GM19455 (cell line): ENCODE results near the gene SCP2.

Source experiments
- ATAC-seq: cut with Tn5 transposase; IDR thresholded peaks from one replicate; pipeline ENCODE4 v1.9.1; 2021; ENCODE audit not compliant: unreplicated experiment

The SCP2 gene

DNA sequence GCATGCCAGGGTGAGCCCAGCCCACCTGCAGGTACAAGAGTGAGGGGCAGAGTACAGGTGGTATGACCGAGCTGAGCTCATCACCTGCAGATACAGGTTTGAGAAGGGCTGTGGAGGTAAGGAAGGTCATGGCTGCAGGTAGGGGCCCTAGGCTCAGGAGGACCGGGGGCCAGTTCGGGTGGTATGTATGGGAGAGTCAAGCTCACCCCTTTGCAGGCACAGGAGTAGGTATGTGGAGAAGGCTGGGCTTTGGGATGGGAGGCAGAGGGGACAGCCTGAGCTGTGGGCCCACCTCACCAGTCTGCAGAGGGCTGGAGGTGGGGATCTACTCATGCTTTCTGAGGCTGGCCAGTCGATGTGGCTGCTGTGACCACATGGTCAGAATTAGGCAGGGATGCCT, 152.2 kb downstream of the SCP2 start:
- no peak for ATAC-seq

DNA sequence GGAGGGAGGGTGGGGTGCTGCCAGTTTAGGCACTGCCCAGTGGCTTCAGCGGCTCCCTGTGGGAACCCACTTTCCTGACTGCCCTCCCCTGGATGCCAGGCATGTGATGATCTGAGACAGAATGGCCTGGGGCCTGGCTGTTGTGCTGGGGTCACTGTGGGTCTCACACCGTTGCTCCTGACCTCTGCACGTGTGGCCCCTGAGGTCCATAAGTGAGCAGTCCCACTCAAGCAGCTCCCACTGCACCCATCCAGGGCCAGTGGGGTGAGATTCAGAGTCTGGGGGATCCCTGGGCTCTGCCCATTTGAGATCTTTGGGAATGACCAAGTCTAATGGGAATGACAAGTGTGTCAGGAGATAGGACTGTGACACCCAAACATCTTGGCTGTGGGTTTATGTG, 153.0 kb downstream of the SCP2 start:
- no peak for ATAC-seq

DNA sequence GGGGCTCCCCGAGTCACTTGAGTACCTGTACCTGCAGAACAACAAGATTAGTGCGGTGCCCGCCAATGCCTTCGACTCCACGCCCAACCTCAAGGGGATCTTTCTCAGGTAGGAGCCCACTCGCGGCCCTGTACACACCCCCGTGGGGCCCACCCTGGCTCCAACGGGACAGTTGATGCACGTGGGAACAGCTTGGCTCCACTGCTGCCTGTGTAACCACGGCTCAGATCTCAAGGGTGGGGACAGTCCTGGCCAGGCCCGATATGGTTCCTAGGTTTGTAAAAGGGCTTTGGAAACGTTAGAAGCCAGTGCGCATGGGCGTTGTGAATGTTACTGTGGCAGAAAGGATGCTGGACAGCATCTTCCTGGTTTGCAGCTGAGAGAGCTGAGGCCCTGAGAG, 153.7 kb downstream of the SCP2 start:
- ATAC-seq: no peak

DNA sequence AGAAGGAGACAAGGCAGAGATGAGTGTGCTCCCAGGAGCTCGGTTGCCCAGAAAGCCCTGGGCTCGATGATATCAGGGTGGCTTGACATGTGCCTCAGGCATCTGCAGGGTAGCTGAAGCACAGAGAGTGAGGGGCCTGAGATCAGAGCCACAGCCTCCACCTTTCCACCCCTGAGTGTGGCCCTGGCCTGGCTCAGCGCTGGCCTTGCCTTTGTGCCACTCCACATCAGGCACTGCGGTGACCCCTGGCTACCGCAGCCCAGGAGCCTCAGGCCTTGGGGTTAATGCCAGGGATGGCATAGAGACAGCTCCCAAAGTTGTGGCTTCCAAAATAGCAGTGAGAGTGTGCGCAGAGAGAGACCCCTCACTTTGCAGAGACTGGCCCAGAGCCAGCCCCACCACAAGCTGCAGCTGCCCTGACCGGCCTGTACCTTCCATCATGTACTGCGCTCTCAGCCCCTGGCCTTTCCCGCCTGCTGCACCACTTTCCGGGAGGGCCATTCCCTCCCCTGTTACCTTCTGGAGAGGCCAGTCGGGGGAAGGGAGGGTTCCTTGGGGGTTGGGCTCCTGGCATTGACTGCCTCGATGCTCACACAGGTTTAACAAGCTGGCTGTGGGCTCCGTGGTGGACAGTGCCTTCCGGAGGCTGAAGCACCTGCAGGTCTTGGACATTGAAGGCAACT, 154.4 kb downstream of the SCP2 start:
- ATAC-seq: no peak

DNA sequence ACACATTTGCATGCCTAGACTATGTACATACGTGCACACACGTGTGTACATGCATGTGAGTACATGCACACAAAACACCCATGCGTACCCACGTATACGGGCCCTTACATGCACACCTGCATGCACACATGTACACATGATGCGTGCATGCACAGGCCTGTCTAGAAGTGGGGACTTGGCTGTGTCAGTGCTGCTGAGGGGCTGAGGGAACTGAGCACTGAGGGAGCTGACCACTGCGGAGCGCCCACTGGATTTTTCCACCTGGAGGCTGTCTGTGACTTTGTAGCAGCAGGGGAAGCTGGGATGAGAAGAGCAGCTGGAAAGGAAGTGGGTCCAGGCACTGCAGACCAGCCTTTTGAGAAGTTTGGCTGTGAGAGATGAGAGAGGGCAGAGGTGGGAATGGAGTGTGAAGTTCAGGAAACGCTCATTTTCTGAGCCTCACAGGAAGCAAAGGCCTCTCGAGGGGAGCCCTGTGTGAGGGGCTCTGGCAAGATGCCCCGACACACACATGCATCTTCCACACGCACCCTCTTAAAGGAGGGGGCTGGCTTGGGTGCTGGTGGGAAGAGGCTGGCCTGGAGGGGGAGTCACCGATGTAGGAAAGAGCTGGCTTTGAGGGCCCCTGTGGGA, 155.9 kb downstream of the SCP2 start:
- ATAC-seq: no peak

DNA sequence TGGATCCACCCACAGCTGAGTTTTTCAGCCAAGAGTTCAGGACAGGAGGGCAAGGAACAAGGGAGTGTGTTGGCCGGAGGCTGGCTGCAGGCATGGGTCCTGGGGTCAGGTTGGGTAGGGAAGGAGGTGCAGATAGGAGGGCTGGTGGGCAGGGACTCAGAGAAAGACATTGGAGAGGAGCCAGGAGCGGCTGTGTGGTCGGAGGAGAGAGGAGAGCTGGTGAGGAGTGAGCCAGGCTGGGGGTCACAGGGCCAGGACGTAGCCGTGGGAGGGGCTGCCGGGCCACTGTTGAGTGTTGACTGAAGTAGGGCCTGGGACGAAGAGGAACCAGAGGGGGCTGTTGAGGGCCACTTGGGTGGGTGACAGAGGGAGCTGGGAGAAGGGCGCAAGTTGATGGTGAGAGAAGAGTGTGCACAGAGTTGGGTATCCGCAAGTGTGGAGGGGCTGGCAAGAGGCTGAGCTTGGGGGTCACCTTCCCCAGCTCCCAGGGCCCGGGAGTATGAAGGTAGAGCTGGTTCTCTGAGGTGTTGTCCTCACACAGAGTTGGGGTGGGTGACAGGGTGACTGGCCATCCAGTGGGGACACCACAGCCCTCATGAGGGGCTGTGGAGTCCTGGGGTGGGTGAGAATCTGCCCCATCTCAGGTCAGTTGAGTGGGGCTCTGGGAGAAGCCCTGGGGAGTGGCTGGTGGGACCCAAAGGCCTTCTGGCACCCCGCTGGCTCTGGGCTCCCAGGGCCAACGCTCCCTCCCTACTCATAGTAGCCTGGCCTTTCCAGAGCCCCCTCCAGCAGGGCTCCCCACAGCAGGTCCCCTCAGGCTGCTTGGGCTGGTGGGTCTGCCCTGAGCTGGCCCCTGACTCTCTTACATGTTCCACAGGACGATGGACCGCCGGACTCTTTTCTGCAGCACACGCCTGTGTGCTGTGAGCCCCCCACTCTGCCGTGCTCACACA, 156.8 kb downstream of the SCP2 start:
- ATAC-seq: no peak

DNA sequence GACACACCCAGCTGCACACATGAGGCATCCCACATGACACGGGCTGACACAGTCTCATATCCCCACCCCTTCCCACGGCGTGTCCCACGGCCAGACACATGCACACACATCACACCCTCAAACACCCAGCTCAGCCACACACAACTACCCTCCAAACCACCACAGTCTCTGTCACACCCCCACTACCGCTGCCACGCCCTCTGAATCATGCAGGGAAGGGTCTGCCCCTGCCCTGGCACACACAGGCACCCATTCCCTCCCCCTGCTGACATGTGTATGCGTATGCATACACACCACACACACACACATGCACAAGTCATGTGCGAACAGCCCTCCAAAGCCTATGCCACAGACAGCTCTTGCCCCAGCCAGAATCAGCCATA, 157.5 kb downstream of the SCP2 start:
- ATAC-seq: no peak

DNA sequence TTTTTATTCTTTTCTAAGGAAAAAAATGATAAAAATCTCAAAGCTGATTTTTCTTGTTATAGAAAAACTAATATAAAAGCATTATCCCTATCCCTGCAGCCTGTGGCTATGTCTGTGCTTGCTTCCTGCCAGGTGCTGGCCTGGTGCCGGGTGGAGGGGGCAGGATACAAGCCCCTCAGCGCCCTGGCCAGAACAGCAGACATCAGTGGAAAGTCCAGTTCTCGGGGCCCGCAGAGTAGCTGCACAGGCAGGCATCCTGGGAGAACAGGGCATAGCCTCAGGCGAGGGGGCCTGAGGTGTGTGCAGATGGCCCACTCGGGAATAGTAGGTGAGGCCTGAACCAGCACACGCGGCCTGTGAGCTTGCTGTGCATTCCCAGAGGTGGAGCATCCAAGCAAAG, 158.3 kb downstream of the SCP2 start:
- ATAC-seq: no peak

DNA sequence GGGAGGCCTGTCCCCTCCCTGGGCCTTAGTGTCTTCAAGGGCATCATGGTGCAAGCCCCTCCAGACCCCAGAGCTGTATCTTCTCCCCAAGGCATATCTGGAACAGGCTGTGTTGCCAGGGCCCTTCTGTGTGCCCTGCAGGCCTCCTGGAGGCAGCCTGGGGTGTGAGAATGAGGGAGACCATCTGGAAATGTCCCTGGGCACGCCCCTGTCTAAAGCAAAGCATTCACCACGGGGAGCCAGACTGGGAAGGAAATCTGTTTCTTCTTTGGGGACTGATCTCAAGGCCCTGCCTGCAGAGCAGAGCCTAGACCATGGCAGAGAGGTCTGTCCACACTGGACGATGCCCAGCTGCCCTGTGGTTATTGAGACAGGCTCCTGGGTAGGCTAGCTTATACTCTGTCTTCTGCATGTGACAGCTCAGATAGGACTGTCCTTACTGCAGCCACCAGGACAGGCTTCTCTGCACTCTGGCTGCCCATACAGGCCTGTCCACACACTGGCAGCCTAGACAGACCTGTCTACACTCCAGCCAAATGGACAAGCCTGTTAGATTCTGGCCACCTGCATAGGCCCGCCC, 159.5 kb downstream of the SCP2 start:
- ATAC-seq: no peak

DNA sequence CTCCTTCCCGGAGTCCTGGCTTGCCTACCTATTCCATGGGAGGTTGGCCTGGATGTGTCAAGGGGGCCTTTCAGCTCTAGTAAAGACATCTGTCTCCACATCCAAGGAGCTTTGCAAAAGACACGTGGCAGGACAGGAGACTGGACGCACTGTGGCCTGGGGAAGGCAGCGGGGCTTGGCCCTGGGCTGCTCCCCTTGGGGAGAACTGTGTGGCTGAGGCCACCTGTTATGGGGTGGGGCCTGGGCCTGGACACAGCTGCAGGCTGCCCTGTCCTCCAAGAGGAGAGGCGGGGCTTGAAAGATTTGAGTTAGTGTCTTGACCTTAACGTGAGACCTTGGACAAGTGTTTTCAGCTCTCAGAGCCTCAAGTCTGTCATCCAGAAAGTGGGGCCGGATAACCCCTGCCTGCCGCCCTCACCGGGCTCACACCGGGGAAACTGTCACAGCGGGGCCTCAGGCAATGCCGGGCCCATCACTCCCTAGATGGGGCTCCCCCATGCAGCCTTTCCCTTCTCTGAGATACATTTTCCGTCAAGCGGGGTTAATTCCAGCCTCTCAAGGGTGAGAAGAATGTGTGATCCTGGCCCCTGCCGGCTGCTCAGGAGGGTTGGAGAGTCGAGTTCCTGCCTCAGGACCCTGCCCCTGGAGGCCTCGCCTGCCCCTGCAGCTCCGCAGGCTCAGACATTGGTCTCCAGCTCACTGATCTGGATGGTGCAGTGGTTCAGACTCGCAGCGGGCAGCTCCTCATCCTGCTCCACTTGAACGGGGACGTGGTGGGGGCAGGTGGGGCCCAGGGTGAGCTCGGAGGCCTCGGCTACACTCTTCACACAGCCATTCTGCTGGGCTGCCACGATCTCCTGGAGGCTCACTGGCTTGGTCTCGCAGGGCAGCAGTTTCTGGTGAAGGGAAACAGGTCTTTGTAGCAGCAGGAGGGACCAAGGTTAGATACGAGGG, 160.5 kb downstream of the SCP2 start:
- no peak for ATAC-seq

DNA sequence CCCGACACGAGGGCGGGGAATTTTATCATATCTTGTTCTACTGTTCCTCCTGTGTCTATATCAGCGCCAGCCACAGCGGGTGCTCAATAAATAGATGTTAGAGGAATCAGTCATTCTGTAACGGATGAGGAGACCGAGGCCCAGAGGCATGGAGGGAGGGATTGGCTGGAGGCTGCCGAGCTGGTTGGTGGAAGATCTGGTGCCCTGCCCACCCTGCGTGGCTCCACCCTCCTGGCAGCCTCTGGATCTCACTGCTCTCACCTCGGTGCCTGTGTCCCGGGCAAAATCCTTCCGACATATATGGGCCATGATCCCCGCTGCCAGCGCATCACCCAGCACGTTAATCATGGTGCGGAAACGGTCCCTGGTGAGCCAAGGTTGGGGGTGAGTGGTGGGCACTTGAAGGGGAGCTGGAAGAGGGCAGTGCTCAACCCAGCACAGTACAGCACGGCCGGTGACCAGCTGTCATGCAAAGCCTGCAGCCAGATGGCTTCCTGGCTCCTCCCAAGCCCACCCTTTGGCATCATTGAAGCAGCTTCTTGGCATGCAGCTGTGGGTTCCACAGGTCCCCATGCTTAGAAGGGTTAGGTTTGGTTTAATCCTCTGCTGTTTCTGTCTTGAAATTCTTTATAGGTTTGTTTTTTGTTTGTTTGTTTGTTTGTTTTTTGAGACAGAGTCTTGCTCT, 161.7 kb downstream of the SCP2 start:
- ATAC-seq: no peak

DNA sequence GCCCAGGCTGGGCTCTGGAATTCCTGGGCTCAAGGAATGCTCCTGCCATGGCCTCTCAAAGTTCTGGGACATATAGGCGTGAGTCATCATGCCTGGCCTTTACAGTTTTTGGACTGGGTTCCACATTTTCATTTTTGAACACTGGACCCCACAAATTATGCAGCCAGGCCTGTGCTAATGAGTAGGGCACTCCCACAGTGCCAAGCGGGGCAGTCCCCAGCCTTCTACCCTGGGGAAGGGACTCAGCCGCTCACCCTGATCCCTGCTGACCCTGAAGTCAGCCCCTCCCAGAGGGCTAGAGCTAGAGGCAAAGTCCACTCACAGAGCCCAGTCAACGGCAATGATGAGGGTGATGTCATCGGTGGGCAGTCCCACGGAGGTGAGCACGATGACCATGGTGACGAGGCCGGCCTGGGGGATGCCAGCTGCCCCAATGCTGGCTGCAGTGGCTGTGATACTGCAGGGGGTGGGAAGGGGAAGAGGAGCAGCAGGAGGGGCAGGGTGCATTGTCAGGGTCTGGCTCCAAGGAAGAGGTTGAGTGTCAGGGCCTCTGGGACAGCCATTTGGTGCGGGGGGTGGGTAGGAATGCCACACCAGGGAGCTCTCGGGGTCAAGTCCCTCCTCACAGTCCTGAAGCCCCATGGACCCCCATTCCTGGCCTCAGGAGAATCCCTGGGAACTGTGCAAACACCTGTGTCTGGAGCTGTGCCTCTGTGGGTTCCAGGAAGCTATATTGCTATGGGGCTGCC, 162.6 kb downstream of the SCP2 start:
- no peak for ATAC-seq

DNA sequence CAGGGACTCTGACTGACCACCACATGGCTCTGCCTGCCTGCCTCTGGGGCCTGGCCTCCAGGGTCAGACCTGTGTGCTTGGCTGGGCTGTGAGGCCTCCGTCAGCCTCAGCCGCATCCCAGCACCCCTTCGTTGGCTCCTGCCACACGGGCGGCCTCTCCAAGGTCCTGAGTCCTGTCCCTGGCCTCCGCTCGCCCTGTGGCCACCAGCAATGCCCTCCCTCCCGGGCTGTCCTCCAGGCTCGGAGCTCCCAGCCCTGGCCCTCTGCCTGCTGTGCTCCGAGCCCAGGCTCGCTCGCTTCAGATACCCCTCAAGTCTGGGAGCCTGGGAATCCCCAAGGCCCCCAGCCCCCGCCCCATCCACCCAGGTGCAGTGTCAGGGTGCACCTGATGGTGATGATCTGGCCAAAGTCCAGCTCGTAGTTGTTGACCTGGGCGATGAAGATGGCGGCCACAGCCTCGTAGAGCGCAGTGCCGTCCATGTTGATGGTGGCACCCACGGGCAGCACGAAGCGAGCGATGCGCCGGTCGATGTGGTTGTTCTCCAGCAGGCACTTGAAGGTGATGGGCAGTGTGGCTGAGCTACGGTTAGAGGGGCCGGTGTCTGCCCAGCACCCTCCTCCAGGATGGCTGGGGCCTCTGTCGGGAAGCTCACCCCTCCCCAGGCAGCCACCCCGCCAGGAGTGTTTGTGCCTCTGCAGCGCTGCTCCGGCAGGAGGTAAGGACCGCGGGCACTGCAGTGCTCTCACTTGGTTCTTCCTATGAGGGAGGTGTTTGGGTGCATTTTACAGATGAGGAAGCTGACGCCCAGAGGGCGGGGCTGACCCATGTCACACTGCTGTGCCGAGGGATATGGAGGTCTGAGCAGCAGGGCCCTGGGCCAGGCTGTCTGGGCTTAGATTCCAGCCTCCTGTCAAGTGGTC, 163.4 kb downstream of the SCP2 start:
- ATAC-seq: no peak

DNA sequence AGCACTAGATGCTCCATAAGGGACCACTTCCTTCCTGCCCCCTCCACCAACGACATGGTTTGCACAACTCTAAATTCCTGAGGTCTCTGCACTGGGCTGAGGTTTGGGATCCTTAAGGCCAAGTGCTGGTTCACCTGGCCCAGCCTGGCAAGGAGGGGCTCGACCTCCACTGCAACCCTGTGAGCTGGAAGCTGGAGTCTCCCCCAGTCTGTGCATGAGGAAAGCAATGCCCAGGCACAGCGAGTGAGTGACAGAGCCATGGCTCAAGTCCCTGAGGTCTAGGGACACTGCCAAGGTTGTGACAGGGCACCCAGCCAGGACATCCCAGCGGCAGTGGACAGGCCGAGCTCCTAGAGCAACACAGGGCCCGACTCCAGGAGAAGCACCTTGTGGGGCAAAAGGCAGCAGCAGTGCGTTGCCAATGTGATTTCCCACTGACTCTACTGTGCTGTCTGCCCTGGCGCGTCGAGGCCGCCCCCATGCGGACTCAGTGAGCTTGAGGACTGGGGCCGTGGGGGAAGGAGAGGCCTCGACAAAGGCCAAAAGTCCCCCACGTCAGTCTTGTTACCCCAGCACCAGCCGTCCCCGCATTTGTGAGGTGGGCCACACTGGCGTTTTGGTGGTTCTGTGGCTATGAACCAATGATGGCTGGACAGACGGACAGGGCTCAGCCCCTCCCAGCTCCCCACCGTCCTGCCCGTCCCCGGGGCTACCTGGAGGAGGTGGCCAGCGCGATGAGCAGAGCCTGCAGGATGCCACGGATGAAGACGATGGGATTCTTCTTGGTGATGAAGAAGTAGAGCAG, 165.0 kb downstream of the SCP2 start:
- no peak for ATAC-seq

DNA sequence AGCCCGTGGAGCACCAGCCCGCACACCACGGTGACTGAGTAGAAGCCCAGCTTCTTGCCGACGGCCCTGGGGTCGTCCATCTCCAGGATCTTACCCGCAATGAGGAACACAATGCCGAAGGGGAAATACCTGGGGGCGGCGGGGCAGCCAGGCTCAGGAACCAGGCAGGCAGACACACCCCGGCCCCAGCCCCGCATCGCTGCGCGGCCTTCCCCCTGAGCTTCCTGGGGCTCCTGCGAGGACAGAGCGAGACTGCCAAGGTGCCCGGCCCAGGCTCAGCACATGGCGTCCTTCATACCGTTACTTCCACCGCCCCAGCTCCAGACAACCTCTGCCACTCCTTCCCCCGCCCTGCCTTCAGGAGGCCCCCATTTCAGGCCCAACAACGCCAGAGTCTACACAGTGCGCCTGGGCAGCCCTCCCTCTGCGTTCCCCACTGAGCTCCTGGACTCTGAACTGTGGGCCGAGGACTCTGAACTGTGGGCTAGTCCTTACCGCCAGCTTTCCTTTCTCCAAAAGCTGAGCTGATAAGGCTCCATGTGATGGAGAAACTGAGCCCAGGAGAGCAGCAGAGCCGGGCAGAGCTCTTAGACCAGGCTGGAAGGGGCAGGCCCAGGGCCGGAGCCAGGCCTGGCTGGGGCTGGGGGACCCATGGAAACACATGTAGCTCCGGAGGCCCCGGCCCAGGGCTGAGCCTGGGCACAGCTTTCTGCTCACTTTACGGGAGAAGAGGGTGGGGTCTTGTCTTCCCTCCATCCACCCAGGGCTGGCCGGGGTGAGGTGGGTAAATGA, 165.8 kb downstream of the SCP2 start:
- ATAC-seq: no peak

DNA sequence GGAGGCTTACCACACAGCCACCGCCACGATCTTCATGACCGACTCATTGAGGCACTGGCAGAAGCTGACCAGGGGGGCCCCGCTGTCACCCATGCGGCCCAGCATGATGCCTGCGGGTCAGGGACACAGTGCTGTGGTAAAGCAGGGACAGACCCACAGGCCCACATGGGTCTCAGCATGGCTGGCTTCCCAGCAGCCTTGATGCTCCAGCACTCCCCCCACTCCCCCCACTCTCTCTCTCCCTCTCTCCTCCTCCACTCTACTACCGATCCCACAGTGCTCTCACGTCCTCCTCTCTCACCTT, 166.3 kb downstream of the SCP2 start:
- ATAC-seq: no peak
